Gastrocnemius medialis (tissue), 4 donors: ENCODE data around the gene KMT2E.

Source experiments
- POLR2A ChIP-seq, 2 donors: fragments of 450-650 bp; IDR thresholded peaks; one replicate each; pipeline ENCODE4 v1.6.1; 2017; ENCODE audit warnings: antibody characterized with exemption in 2 of 2, mild to moderate bottlenecking in 2 of 2, moderate library complexity in 2 of 2
- TF ChIP-seq, protein P1 (sequence below), 5 experiments: fragments of 450-650 bp in 3 of 5; fragments of 200-600 bp in 2 of 5; sonication (generic) in 2 of 5; IDR thresholded peaks in 4 of 5; conservative IDR thresholded peaks in 1 of 5; 1 replicate in 4 of 5; 2 replicates in 1 of 5; pipeline ENCODE4 v1.5.1; 2016 to 2019; ENCODE audit warnings: antibody characterized with exemption in 5 of 5, mild to moderate bottlenecking in 3 of 5, moderate library complexity in 3 of 5

- TF ChIP-seq, protein P1, sequence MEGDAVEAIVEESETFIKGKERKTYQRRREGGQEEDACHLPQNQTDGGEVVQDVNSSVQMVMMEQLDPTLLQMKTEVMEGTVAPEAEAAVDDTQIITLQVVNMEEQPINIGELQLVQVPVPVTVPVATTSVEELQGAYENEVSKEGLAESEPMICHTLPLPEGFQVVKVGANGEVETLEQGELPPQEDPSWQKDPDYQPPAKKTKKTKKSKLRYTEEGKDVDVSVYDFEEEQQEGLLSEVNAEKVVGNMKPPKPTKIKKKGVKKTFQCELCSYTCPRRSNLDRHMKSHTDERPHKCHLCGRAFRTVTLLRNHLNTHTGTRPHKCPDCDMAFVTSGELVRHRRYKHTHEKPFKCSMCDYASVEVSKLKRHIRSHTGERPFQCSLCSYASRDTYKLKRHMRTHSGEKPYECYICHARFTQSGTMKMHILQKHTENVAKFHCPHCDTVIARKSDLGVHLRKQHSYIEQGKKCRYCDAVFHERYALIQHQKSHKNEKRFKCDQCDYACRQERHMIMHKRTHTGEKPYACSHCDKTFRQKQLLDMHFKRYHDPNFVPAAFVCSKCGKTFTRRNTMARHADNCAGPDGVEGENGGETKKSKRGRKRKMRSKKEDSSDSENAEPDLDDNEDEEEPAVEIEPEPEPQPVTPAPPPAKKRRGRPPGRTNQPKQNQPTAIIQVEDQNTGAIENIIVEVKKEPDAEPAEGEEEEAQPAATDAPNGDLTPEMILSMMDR (IDR thresholded peaks at IDR 0.05 in 4 of 5, conservative IDR thresholded peaks at IDR 0.05 in 1 of 5), result no peak
- no peak for TF ChIP-seq POLR2A (IDR thresholded peaks at IDR 0.05)
Measured at GRCh38 chr7:104985259-104985617, 28.8 kb upstream of the KMT2E start.
